DOHH2 (cell line): ENCODE results near the gene SPDYC.

Experiments
- CTCF ChIP-seq: fragments of 200-600 bp; sonication (generic); IDR thresholded peaks from one replicate; pipeline ENCODE4 v1.5.1; 2014; ENCODE audit warnings: antibody characterized with exemption, mild to moderate bottlenecking, low read depth, low read length; ENCODE audit not compliant: poor library complexity, severe bottlenecking
- EZH2phosphoT487 ChIP-seq: fragments of 200-600 bp; sonication (generic); IDR thresholded peaks from 2 replicates; pipeline ENCODE4 v1.6.1; 2017; ENCODE audit warnings: borderline replicate concordance, mild to moderate bottlenecking, antibody characterized with exemption, low read length, moderate library complexity, mixed read lengths

- TF ChIP-seq CTCF (no peak), EZH2phosphoT487 (no peak)
These were observed 28.0 kb upstream of the SPDYC start for GRCh38 chr11:65141896-65142494.
